GM18951 (cell line): ENCODE results near the gene LRP1.

Experiments used
- POLR2A ChIP-seq: IDR thresholded peaks from 4 replicates; pipeline ENCODE4 v1.6.1; 2011; ENCODE audit warnings: mild to moderate bottlenecking; ENCODE audit not compliant: insufficient read length, insufficient read depth; ENCODE audit errors: extremely low read depth
- in situ Hi-C: fragments of 300-500 bp; cut with MboI; formaldehyde crosslinking; loops from one replicate; pipeline ENCODE4 v1.12.0; 2022; ENCODE audit warnings: low sequenced_read_pairs, mixed read lengths, inconsistent platforms; ENCODE audit not compliant: unreplicated experiment

LRP1 gene

DNA sequence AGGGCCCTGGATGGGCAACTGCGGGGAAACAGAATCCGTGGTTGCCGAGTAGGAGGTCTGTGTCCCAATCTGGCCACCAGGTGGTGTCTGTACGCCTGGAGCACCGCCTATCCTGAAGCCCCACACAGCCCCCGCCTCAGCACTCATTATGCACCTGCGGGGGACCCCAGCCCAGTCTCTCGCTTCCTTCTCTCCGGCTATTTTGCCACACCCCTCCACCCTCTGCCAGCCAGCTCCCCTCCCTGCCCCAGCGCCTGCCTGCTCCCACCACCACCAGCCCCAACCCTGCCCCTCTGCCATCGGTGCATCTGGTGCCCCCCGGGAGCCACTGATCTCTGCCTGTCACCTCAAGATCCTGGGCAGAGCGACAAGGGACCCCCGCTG lies 86.1 kb downstream of the LRP1 start:
- no peak for TF ChIP-seq POLR2A
- in situ Hi-C loops, result no loop called here

DNA sequence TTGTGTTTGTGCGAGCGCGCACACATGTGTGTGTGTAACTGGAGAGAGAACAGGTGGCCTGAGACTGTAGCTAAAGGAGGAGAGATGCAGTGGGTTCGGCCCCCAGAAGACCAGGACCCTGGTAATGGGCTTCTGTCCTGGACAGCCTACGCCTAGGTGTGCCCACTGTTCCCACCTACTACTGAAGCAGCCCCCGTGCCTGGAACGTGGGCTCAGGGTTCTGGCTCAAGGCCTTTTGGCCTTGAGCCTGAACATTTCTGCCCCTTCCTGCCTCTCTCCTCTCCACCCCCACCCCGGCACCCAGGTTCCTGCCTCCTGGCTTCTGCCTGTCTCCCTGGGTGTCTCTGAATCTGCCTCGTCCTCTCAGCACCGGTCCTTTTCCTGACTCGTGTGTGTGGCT lies 86.8 kb downstream of the LRP1 start:
- TF ChIP-seq POLR2A, result no peak
- in situ Hi-C loops, result no loop called here

DNA sequence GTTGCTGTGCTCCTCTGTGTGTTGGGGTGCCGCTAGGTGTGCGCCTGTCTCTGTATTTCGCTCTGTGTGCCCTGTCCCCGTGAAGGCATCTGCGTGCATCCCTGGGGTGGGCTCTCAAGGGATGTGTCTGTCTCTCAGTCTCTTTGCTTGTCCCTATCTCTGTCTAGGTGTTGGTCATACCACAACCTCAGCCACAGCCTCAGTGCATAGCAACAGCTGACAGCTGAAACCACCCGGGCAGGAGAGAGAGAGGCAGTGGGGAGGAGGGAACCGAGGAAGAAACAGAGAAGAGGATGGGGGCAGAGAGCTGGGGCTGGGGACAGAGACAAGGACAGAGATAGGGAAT lies 87.4 kb downstream of the LRP1 start:
- in situ Hi-C loops, result no loop called here
- TF ChIP-seq POLR2A, result no peak

DNA sequence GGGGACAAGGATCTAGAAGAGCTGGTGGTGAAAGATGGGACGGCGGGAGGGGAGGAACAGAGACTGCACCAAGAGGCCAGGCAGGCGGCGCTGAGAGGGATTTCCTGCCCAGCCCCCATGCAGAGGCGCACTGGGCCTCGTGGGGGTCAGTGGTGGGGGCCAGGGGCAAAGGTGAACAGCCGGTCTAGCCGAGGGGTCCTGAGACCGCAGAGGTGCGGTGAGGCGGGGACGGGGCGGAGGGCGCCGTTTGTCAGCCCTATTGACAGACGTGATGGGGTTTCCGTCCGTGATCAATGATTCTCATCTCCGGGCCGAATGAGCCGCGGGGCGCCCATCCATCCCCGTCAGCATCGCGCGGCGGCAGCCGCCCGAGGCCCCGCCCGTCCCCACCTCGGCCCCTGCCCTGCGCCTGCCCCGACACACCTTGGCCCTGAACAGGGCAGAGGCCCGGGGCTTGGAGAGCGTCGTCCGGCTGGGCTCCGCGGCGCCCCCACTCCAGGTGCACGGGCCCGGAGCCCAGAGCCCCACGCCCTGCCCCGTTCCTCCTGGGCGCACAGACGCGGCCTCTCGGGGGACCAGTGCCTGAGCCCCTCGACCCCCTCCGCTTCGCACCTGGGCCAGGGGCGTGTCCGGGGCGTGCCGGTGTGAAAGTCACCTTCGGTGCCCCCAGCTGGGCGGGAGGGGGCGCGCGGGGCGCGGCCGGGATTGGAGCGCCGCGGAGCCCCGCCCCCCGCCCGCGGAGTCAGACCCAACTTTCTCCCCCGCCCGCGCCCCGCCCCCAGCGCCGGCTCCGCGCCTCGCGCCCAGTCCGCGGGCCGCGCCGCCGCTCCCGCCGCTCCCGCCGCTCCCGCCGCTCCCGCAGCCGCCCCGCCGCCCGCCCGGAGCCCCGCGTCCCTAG lies 88.0 kb downstream of the LRP1 start, which contains the start of gene NXPH4:
Gene NXPH4 (plus strand): TSS at position 781 of the 898 bp plus-strand sequence. CDS start 176 bp downstream, outside the sequence.
- TF ChIP-seq POLR2A, result no peak

DNA sequence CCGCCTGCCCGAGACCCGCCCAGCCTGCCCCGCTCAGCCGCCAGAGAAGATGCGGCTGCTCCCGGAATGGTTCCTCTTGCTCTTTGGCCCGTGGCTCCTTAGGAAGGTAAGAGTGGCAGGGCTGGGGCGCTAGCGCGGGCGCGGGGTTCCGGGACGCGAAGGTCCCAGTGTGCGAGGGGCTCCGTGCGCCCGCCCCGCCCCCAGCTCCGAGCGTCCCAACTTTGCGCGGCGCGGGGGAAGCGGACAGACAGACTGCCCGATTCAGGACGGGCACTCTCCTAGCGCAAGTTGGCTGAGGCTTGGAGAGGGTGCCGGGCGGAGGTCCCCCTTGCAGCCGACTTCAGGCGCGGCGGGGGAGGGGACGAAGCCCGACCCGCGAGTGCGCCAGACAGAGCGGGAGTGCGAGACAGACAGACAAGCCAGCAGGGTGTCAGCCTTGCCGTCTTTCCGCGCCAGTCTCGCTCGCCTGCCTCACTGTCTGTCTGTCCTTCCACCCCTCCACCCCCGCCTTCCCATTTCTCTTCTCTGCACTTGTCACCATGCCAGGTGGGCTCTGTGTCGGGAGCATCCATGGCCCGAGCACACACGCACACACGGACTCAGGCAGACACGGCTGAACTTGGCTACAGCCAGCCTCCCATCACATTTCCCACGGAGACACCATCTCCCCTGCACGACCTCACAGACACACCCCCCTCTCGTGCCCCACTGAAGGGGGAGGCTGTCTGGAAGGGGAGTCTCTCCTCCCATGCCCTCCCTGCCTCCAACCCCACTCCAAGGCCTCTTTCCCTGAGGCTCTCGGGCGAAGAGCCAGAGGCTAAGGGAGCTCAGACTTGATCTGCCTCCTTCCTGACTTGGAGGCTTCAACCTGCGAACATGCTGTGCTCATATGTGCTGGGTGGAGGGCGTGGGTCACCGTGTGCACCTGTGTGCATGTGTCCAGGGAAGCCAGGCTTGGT lies 88.9 kb downstream of the LRP1 start:
- no peak for TF ChIP-seq POLR2A
- in situ Hi-C loops, result no loop called here

More for the DNA sequence above, 88.0 kb downstream of the LRP1 start, which contains the start of gene NXPH4:
- in situ Hi-C loops, result no loop called here

DNA sequence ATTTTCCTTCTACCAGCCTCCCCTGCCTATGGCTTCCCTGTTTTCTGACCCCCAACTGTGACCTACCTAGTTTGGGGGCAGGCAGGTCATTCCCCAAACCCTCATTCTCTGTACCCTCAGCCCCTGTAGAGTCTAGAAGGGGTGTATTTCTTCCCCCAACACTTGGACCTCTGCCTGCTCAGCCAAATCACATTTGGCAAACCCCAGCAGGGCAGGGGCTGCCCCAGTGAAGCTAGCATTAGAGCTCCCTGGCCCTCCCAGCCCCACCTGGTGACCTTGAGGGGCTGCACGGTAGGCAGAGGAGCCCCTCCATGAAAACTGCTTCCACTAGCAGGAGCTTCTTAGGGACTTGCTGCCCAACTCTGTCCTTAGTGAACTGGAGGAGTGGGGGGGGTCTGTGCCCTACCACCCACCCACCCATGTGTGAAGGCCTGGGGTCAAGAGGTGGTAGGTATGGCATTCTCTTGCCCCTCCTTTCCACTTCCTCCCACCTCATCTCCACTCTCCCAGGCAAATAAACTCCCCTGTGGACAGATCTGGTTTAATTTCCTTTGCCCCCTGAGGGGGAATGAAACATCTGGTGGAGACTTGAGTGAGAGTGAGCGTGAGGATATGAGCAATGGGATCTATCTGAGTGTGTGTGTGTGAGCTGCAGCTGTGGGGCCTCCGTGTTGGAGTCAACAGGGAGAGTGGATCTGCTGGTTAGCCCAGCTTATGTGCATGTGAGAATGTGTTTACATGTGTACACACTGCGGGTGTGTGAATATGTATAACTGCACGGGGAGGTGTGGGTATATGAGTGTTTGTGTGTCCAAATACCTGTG lies 90.0 kb downstream of the LRP1 start:
- in situ Hi-C loops, result no loop called here
- TF ChIP-seq POLR2A, result no peak

GRCh38 chr12:57219205-57219992 lies 91.1 kb downstream of the LRP1 start:
- in situ Hi-C loops, result no loop called here
- TF ChIP-seq POLR2A, result no peak

- in situ Hi-C loops, result no loop called here
- TF ChIP-seq POLR2A, result no peak
Observed at GRCh38 chr12:57219993-57220754, 91.9 kb downstream of the LRP1 start.

GRCh38 chr12:57220770-57221168 lies 92.5 kb downstream of the LRP1 start:
- in situ Hi-C loops, result no loop called here
- TF ChIP-seq POLR2A, result no peak

DNA sequence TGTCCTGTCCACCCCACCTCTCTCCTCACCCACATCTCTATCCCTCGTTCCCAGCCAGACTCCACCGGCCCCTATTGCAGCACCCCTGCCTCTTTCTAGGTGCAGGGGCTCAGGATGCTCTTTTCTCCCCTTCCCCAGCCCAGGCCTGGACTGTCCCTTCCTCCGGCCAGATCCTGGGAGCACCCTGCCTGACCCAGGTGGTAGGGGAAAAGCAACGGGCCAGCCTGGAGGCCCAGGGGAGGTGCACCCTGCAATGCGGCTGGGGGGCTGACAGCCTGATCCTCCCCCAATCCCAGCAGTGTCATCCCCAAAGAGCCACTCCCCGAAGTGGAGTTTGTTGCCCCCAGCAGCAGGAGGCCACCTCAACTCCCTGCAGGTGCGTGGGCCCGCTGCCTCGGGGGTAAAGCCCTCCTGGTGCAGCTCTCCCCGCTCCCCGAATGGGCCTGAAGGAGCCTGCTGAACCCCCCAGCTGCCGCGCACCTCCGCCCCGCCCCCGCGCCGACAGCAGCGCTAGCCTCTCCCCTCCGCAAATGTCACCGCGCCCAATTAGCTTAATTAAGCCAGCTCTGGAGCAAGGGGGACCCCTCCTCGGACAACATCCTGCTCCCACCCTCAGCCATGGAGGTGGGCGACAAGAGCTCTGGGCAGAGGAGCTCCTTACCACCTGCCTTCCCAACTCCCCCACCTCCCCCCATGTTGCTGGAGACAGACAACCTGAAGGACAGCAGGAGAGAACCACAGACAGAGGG lies 93.1 kb downstream of the LRP1 start:
- in situ Hi-C loops, result no loop called here
- TF ChIP-seq POLR2A, result no peak
